Calu3 (cell line): ENCODE measurements around the gene SLC24A3. TPM values are rescaled to one million over a fixed set of nuclear protein-coding genes. Genes with fewer than 3 reads are reported as not detected.

Experiments used
- BruUV-seq: library from RNA; stranded (reverse); fragments of 400-500 nt; replicated peaks from 2 replicates; lab custom pipeline; 2021; lab: Mats Ljungman, UMichigan
- CTCF ChIA-PET: fragments of 300-600 bp; sonication (Branson Sonifier 250); formaldehyde crosslinking; loops from one replicate; lab custom pipeline; 2022; ENCODE audit warnings: antibody characterized with exemption; lab: Charles Lee
- DNase-seq: peaks from one replicate; pipeline ENCODE4 v3.0.0; 2022
- H3K27ac Mint-ChIP-seq: one replicate; pipeline ENCODE4 v1.8.0; 2022; ENCODE audit warnings: mixed read lengths; ENCODE audit not compliant: unreplicated experiment
- H3K27me3 Mint-ChIP-seq: one replicate; pipeline ENCODE4 v1.8.0; 2022; ENCODE audit warnings: mixed read lengths; ENCODE audit not compliant: unreplicated experiment
- H3K36me3 Mint-ChIP-seq: one replicate; pipeline ENCODE4 v1.8.0; 2022; ENCODE audit warnings: mild to moderate bottlenecking, moderate library complexity, mixed read lengths; ENCODE audit not compliant: insufficient read depth, unreplicated experiment
- H3K4me1 Mint-ChIP-seq: one replicate; pipeline ENCODE4 v1.8.0; 2022; ENCODE audit warnings: mild to moderate bottlenecking, low read depth, mixed read lengths; ENCODE audit not compliant: unreplicated experiment
- H3K4me3 Mint-ChIP-seq: one replicate; pipeline ENCODE4 v1.8.0; 2022; ENCODE audit warnings: mild to moderate bottlenecking, low read depth, moderate library complexity, mixed read lengths; ENCODE audit not compliant: unreplicated experiment
- H3K9me3 Mint-ChIP-seq: one replicate; pipeline ENCODE4 v1.8.0; 2022; ENCODE audit warnings: low read depth, mixed read lengths; ENCODE audit not compliant: unreplicated experiment
- intact Hi-C: fragments of 100-400 bp; cut with micrococcal nuclease; formaldehyde crosslinking; loops from one replicate; pipeline ENCODE4 v1.10.0; 2022; ENCODE audit not compliant: unreplicated experiment
- total RNA-seq: library from RNA; stranded (reverse); gene quantifications from 2 replicates; pipeline ENCODE4 v1.2.3, GENCODE V29; 2022
- TF ChIP-seq, protein P1 (sequence below): fragments of 200-600 bp; IDR thresholded peaks from one replicate; pipeline ENCODE4 v1.8.0; 2022; ENCODE audit warnings: antibody characterized with exemption; ENCODE audit not compliant: unreplicated experiment

The SLC24A3 gene
- total RNA-seq, 1 experiment from 2014 or later = not detected

DNA sequence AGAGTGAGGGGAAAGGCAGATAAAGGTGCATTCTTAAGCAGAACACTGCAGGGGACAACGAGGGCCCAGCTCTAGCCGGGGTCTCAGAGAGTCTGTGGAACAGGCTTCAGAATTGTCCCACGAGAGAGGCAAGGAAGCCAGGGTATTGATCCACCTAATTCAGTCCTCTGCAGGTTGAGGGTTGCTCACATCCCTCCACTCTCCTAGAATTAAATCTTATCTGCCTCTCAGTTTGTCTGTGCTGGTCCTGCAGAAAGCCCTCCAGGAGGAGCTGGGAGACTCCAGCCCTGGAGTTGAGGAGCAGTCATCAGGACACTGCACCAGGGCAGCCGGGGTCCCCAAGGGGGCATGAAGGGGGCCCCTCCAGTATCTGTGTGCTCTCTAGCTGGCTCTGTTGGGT, 39.1 kb downstream of the SLC24A3 start:
- Mint-ChIP-seq H3K4me3 (no peak overlapping the region), H3K36me3 (no peaks in the 10 kb centered on the region), H3K4me1 (no peaks in the 10 kb centered on the region), H3K9me3 (no peaks in the 10 kb centered on the region), H3K27ac (no peak overlapping the region), H3K27me3 (no peaks in the 10 kb centered on the region)
- CTCF ChIA-PET = no interaction called here
- BruUV-seq = no TSS peak
- TF ChIP-seq, protein P1, sequence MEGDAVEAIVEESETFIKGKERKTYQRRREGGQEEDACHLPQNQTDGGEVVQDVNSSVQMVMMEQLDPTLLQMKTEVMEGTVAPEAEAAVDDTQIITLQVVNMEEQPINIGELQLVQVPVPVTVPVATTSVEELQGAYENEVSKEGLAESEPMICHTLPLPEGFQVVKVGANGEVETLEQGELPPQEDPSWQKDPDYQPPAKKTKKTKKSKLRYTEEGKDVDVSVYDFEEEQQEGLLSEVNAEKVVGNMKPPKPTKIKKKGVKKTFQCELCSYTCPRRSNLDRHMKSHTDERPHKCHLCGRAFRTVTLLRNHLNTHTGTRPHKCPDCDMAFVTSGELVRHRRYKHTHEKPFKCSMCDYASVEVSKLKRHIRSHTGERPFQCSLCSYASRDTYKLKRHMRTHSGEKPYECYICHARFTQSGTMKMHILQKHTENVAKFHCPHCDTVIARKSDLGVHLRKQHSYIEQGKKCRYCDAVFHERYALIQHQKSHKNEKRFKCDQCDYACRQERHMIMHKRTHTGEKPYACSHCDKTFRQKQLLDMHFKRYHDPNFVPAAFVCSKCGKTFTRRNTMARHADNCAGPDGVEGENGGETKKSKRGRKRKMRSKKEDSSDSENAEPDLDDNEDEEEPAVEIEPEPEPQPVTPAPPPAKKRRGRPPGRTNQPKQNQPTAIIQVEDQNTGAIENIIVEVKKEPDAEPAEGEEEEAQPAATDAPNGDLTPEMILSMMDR = no peak
- no peak for DNase-seq
- intact Hi-C loops = no loop called here

DNA sequence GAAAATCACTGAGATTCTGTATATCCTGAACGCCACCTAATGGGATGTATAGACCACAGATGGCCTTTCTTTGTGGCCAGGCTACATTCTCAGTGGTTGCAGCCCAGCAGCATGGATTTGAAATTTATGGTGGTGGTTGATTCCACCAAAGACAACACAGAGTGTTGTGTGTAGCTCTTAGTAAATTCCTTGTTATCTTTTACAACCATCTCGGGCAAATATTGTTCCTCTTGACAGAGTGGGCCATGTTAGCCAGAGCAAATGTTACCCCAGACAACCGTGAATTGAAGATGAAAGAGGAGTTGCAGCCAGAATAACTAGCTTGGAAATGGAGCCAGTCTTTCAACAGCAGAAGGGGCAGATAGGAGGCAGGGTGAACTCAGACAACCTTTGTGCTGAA, 39.5 kb downstream of the SLC24A3 start:
- H3K9me3 Mint-ChIP-seq = no peaks in the 10 kb centered on the region
- no peak overlapping the region for H3K4me3 Mint-ChIP-seq
- H3K27me3 Mint-ChIP-seq = no peaks in the 10 kb centered on the region
- DNase-seq = no peak
- intact Hi-C loops = no loop called here
- H3K36me3 Mint-ChIP-seq = no peaks in the 10 kb centered on the region
- TF ChIP-seq, protein P1 = no peak
- CTCF ChIA-PET = no interaction called here
- H3K4me1 Mint-ChIP-seq = no peaks in the 10 kb centered on the region
- H3K27ac Mint-ChIP-seq = no peak overlapping the region
- BruUV-seq = no TSS peak

DNA sequence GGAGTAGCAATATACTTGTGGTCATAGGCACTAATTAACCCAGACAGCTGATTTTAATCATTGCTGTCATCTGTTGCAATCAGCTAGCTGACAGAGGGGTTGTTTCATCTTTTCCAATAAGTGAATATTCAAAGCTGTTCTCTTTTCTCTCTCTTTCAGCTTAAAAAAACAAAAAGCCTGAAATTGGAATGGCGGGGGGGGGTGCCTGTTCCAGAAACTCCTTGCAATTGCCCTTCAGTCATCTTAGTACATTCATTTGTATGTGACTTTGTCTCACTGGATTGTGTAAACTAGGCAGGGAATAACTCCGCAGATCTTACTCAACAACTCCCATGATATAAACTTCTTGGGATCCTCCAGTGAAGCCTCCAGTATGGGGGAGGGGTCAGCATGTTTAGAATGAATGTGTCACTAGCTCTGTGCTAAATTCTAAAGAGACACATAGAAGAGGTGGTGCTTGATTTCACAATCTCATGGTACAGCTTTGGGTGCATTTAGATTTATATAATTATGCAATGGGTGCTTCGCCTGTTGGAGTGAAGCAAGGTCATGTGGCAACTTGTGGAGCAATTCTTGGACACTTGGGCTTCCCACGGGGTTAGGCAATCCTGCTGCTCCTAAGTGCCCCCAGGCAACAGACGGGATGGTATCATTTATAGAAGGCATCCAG, 40.1 kb downstream of the SLC24A3 start:
- no TSS peak for BruUV-seq
- Mint-ChIP-seq H3K4me1 (no peaks in the 10 kb centered on the region), H3K4me3 (no peak overlapping the region), H3K9me3 (no peaks in the 10 kb centered on the region), H3K27me3 (no peaks in the 10 kb centered on the region), H3K36me3 (no peaks in the 10 kb centered on the region), H3K27ac (no peak overlapping the region)
- intact Hi-C loops = no loop called here
- TF ChIP-seq, protein P1 = no peak
- CTCF ChIA-PET = no interaction called here
- DNase-seq = no peak

DNA sequence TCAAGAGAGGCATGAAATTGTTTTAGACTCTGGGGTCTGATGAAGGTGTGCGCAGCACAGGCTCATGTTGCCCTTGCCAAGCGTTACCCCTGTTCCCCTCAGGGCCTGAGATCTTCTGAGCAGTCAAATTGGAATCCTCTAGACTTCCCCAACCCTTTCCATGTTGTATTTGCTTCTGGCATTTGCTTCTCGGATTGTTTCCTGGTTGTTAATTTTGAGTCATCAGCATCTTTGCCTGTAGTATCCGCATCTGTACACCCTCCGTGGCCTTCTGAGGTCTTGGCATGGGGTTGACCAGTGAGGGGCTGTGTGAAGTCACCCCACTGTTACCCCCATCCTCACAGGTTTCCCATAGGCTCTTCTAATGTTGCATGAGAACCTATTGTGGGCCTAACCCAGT, 40.9 kb downstream of the SLC24A3 start:
- Mint-ChIP-seq H3K27me3 (no peaks in the 10 kb centered on the region), H3K4me3 (no peak overlapping the region), H3K27ac (no peak overlapping the region), H3K9me3 (no peaks in the 10 kb centered on the region), H3K36me3 (no peaks in the 10 kb centered on the region), H3K4me1 (no peaks in the 10 kb centered on the region)
- BruUV-seq = no TSS peak
- intact Hi-C loops = no loop called here
- TF ChIP-seq, protein P1 = no peak
- CTCF ChIA-PET = no interaction called here
- no peak for DNase-seq
